GM19023 (cell line): ENCODE measurements around the gene MAFB.

Experiments used
- ATAC-seq: cut with Tn5 transposase; IDR thresholded peaks from one replicate; pipeline ENCODE4 v1.9.1; 2021; ENCODE audit warnings: mild to moderate bottlenecking, moderate library complexity; ENCODE audit not compliant: unreplicated experiment

Gene MAFB

DNA sequence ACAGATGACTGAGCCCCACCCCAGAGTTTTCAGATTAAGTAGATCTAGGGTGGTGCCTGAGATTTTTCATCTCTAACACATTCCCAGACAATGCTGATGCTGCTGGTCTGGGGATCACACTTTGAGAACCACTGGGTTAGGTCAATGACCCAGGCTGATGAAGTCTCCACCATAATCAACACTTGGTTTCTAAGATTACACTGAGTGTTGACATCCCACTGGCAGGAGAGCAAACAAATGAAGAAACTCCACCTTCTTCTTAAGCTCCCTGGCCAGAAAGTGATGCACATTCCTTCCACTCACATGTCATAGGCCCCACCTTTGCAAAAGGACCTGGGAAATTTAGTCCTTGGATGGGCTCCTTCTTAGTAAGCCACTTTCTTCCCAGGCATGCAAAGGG lies 53.1 kb downstream of the MAFB start:
- ATAC-seq = no peak
